SKM-1 treated with dmso at 0.1 percent for 144 hours (cell line): ENCODE results near the gene TUSC1.
"Not testable (repeated sequence)": the region's sequence is repeated elsewhere in the genome, so short reads cannot be mapped to it uniquely, and the experiment has no call there.

Source experiments
- DNase-seq: peaks from one replicate; lab custom pipeline; 2025; ENCODE audit not compliant: unreplicated experiment; lab: John Stamatoyannopoulos, UW

The TUSC1 gene

DNA sequence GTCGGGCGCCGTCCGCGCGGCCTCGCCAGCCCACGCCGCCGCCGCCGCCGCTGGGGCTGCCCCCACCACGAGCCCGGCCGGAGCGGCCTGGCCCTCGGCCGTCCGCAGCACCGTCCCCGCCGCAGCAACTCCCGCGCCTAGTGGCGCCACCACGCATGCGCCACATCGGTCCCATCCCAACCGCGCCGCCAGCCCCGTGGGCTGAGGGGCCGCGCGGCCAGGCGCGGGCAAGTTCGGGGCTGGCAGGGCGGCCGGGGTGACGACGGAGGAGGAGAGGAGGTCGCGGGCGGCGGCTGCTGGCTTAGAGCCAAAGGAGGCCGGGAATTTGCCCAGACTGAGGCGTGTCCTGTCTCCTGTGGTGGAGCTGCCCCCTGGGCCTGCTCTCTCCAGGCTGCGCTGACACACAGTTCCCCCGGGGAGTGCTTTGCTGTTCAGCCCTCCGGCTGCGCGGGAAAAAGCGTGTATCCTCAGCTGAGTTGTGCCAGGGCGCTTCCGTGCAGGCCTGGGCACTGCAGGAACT is at the start of gene TUSC1:
TSS of gene TUSC1 (minus strand) at position 298 of the 520 bp plus-strand sequence. CDS start at position 166, 132 bp downstream.
- DNase-seq: peak; percentile 82

DNA sequence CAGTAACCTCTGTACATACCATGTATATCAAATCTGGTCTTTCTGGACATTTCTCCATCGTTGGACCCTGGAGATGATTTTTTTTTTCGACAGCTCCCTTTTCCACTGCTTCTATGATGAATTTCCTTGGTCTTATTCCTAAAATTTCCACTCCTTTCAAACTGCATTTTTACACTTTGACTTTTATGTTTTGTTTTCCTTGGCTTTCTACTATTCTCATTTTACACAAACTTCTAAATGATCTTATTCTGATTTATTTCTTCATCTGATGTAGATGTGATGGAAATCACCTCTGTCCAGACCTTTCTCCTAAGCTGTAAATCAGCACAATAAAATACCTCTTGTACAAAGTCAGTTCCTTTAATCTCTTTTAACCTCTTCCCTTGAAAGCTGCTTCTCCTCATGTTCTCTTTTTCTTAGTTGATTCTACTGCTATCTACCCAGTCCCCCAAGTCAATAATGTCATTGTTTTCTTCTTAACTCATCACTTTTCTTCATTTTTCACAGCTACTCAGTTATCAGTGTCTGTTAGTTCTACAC is 48.7 kb upstream of the TUSC1 start:
- no peak for DNase-seq

- no peak for DNase-seq
Measured at GRCh38 chr9:25724424-25724823, 46.2 kb upstream of the TUSC1 start.

DNA sequence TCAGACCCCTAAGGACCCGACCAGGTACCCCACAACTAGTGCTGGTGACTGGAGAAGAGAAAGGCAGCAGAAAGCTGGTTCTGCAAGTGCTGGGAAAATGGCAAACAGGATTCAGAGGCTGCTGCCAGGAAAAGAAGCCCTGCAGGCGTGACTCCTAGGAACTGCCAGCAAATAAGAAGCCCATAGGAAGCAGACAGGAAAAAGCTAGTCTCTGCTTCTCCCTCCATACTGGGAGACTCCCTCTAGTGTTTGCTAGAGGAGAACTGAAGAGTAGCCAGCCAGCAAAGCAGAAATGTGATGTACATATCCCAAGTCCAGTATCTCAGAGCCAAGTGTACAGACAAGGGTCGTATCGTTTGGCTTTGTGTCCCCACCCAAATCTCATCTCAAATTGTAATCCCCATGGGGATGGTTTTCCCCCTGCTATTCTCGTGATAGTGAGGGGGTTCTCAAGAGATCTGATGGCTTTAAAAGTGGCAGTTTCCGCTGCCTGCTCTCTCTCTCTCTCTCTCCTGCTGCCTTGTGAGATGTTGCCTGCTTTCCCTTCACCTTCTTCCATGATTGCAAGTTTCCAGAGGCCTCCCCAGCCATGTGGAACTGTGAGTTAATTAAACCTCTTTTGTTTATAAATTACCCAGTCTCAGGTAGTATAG is 38.1 kb upstream of the TUSC1 start:
- peak; percentile 15 for DNase-seq

DNA sequence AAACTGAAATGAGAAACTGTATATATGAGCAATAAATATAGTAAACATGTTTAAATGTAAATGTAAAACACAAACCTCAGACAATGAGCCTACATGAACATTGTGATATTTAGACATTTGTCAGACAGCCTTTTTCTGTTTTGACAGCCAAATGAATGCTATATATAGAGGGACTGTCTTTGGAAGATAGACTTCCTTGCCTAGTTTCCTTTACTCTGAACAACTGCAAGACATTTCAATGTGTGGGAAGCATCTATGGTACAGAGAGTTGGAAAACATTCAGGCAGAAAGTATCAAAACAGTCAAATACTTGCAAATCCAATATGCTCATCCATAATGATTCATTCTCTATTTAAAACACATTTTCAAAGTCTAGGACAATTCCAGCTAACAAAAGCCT is 31.7 kb upstream of the TUSC1 start:
- no peak for DNase-seq

GRCh38 chr9:25704800-25705199 is 26.6 kb upstream of the TUSC1 start:
- DNase-seq: no peak

- DNase-seq: no peak
Measured at GRCh38 chr9:25703701-25704357, 25.6 kb upstream of the TUSC1 start.

DNA sequence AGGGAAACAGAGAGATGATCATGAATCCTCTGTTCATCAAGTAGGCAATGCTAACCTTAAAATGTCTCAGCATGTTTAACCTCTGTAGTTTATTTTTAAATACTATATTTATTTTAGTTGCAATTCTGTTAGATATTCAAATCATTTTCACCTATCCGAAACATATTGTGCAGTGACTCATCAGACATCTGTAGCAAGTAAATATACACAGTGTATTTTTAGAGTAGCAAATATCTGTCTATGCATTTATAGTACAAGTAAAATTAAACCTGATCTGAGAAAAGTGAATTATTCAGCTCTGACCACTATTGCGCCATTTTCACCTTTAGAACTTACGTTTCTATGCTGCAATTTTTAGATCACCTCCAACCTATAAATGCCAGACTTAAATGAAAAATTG is 24.3 kb upstream of the TUSC1 start:
- DNase-seq: no peak

GRCh38 chr9:25700899-25701298 is 22.7 kb upstream of the TUSC1 start:
- not testable (repeated sequence) for DNase-seq

GRCh38 chr9:25700430-25700829 is 22.2 kb upstream of the TUSC1 start:
- no peak for DNase-seq

DNA sequence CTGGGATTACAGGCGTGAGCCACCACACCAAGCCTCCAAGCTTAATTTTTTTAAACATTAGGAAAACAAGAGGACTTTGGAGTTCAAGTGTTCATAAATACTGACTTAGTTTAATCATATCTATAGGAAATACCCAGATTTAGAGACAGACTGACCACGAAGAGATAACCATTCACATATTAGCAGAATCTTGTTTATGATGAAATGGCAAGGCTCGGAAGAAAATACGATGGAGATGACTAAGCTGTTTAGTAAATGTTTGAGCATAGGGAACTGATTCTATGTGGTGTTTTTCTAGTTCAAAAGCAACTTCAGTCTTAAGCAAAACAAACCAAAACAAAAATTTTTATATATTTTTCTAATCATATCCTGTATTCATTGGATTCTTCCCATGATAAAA is 13.5 kb upstream of the TUSC1 start:
- no peak for DNase-seq

DNA sequence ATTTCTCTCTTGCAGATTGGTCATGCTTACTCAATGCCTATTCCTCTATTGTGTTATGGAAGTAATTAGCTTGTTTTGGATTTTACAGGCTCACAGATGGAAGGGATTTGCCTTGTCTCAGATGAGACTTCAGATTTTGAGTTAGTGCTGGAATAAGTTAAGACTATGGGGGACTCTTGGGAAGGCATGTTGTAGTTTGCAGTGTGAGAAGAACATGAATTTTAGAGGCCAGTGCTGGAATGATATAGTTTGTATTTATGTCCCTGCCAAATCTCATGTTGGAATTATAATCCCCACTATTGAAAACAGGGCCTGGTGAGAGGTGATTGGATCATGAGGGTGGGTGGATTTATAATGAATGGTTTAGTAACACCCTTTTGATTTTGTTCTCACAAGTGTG is 6.1 kb upstream of the TUSC1 start:
- DNase-seq: no peak

DNA sequence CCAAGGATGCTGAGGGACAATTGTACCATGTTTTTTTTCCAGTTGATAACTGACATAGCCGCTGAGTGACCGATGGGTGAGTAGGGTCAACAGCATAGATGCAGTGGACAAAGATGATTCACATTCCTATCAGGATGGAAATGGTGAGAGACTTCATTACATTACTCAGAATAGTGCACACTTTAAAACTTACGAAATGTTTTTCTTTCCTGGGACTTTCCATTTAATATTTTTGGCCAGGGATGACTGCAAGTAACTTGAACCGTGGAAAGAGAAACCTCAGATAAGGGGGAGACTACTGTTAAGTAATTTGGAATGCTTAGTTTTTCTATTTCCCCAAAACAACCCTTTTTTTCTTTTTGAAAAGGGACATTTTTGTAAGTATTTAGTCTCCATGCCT is 3.0 kb upstream of the TUSC1 start:
- DNase-seq: no peak

- no peak for DNase-seq
Measured at GRCh38 chr9:25678846-25679360, 659 bp upstream of the TUSC1 start.

DNA sequence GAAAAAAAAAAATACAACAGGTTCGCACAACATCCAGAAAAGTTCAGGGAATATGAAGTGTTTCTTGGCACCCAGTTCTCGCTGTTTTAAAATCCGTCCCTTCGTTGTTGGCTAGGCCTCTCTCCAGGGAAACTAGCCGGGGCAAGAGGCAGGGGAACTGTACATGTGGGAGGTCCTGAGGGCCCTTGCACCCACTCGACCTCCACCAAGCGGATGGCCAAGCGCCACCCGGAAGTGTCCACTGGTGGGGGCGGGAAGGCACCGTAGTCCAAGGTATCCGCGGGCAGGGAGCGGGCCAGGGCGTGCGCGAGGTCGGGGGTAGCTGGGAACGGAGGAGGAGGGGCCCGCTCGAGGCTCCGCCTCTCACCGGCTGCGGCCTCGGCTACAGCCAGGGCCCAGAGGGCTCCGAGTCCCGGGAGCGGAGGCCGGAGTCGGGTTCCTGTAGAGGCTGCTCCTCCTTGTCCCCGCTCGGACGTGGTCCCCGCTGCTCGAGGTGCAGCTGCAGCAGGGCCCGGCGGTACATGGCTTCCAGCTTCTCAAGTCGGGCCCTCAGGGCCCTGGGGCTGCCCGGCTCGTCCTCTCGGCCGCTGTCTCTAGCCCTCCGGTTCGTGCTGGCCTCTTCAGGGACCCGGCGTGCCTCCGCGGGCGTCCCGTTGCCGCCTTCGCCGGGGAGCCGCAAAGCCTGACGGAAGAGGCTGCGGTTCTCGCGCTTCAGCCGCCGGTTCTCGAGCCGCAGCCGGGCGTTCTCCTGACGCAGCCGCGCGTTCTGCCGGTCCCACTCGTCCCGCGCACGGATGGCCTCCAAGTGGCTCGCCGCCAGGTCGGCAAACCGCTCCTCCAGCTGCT is 720 bp downstream of the TUSC1 start:
- peak; percentile 64 for DNase-seq

DNA sequence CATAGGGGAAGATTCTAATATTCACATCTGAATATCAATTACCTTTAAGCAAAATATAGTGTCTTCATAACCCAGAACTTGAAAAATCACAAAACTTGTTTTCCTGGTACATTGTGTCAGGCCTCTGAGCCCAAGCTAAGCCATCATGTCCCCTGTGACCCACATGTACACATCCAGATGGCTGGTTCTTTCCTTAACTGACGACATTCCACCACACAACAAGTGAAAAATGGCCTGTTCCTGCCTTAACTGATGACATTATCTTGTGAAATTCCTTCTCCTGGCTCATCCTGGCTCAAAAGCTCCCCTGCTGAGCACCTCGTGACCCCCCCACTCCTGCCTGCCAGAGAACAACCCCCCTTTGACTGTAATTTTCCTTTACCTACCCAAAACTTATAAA is 2.4 kb downstream of the TUSC1 start:
- not testable (repeated sequence) for DNase-seq

- no peak for DNase-seq
Measured at GRCh38 chr9:25658571-25658970, 19.7 kb downstream of the TUSC1 start.

DNA sequence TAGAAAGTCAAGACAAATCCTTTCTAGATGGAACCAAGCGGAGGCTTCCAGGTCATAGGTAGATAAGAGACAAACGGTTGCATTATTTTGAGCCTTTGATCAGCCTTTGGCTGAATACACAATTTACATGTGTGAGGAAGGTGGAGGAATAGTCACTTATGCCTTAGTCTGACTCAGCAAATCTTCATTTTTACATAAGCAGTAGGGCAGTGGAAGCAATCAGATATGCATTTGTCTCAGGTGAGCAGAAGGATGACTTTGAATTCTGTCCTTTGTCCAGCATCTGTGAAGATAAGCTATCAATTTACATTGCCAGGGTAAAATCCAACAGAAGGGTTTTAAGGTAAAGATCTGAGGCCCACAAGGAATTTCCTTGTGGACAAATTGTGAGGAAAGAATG is 23.8 kb downstream of the TUSC1 start:
- no peak for DNase-seq

DNA sequence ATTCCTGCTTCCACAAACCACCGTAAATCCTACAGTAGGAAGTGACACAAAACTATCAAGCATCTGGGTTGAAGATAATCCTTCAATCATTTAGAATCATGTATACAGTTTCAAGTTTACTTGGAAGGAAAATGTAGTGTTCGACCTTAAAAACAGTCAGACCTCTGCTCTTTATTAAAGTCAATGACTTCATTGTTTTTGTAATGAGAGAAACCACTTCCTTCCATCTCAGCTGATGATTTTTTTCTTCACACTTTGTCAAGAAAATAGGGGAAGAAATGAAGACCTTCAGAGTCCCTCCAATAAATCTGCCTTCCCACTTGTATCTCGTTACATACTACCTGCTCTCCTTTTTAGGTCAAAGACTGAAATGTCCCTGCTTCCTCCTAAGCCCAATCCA is 30.1 kb downstream of the TUSC1 start:
- DNase-seq: no peak

- DNase-seq: no peak
Measured at GRCh38 chr9:25636026-25636425, 42.2 kb downstream of the TUSC1 start.

GRCh38 chr9:25629231-25629630 is 49.0 kb downstream of the TUSC1 start:
- no peak for DNase-seq
